CD4-positive, CD25-positive, alpha-beta regulatory T cell (primary cell): Measurements from ENCODE around the gene PCDHGA1. TPM values are rescaled to one million over a fixed set of nuclear protein-coding genes. Genes with fewer than 3 reads are reported as not detected.
A peak's percentile ranks its signal among the peaks of the same experiment; 100 is the strongest.
"Not testable (repeated sequence)": the region's sequence is repeated elsewhere in the genome, so short reads cannot be mapped to it uniquely, and the experiment has no call there.

Experiments
- ATAC-seq, 2 donors: fragments of 150-1000 bp; cut with Tn5 transposase; one replicate each; pipeline ENCODE4 v1.10.0; 2021; ENCODE audit warnings: low read depth in 2 of 2, moderate number of reproducible peaks in 2 of 2, moderate library complexity in 1 of 2
- DNase-seq, 3 donors: peaks; one replicate each; pipeline versions ENCODE4 v3.0.0 to v3.0.0-alpha.2; 2012 to 2022; ENCODE audit warnings: mixed read lengths in 1 of 3
- H3K27ac ChIP-seq: one replicate; pipeline ENCODE4 v1.7.0; 2013; ENCODE audit warnings: mild to moderate bottlenecking, low read length; ENCODE audit not compliant: insufficient read depth, poor library complexity, severe bottlenecking
- H3K27me3 ChIP-seq: one replicate; pipeline ENCODE4 v1.7.0; 2013; ENCODE audit warnings: low read length; ENCODE audit not compliant: control insufficient read depth, insufficient read depth
- H3K36me3 ChIP-seq: one replicate; pipeline ENCODE4 v1.7.0; 2013; ENCODE audit warnings: mild to moderate bottlenecking, low read length, moderate library complexity; ENCODE audit not compliant: control insufficient read depth, insufficient read depth
- H3K4me1 ChIP-seq: 2 replicates; pipeline ENCODE4 v1.7.0; 2013; ENCODE audit warnings: mild to moderate bottlenecking, low read length; ENCODE audit not compliant: insufficient read depth, control insufficient read depth, poor library complexity, severe bottlenecking
- H3K4me3 ChIP-seq: one replicate; pipeline ENCODE4 v1.7.0; 2013; ENCODE audit warnings: low read depth, mild to moderate bottlenecking, low read length, moderate library complexity
- H3K9me3 ChIP-seq, 2 experiments: 1 replicate in 1 of 2; 2 replicates in 1 of 2; pipeline ENCODE4 v1.7.0; 2013; ENCODE audit warnings: low read length in 2 of 2, mild to moderate bottlenecking in 1 of 2, moderate library complexity in 1 of 2; ENCODE audit not compliant: control insufficient read depth in 2 of 2
- H3K27ac Mint-ChIP-seq, 3 donors: one replicate each; pipeline ENCODE4 v1.8.0; 2020 to 2022; ENCODE audit warnings: mild to moderate bottlenecking in 3 of 3, mixed read lengths in 3 of 3, moderate library complexity in 2 of 3
- H3K27me3 Mint-ChIP-seq: one replicate; pipeline ENCODE4 v1.8.0; 2022; ENCODE audit warnings: mild to moderate bottlenecking, mixed read lengths
- H3K36me3 Mint-ChIP-seq: one replicate; pipeline ENCODE4 v1.8.0; 2020; ENCODE audit warnings: mixed read lengths
- H3K4me1 Mint-ChIP-seq, 4 donors: one replicate each; pipeline ENCODE4 v1.8.0; 2020 to 2022; ENCODE audit warnings: mixed read lengths in 4 of 4, mild to moderate bottlenecking in 1 of 4
- H3K4me3 Mint-ChIP-seq, 4 donors: one replicate each; pipeline ENCODE4 v1.8.0; 2020 to 2022; ENCODE audit warnings: mild to moderate bottlenecking in 4 of 4, mixed read lengths in 4 of 4, moderate library complexity in 3 of 4
- H3K9me3 Mint-ChIP-seq, 7 donors: one replicate each; pipeline ENCODE4 v1.8.0; 2020 to 2022; ENCODE audit warnings: mixed read lengths in 7 of 7, mild to moderate bottlenecking in 3 of 7, moderate library complexity in 2 of 7
- polyA plus RNA-seq, 4 donors: library from polyadenylated mRNA; unstranded; fragments of 300-500 nt; fragmentation: Illumina TruSeq; gene quantifications; one replicate each; pipeline ENCODE4 v1.2.3, GENCODE V29; 2021
- total RNA-seq: library from RNA; stranded (reverse); gene quantifications from one replicate; pipeline ENCODE4 v1.2.3, GENCODE V29; 2022

Gene PCDHGA1
- total and polyA plus RNA-seq, 5 donors from 2014 or later, result 0.06 to 0.10 TPM; not detected in 3

- H3K27ac Mint-ChIP-seq, result no peak overlapping the region
- H3K36me3 ChIP-seq, result no peaks in the 10 kb centered on the region
- peaks cover 83% of the 10 kb centered on the region for H3K27me3 Mint-ChIP-seq
- H3K9me3 ChIP-seq, result peaks cover 21 to 37% of the 10 kb centered on the region in 2 experiments
- peaks cover 0 to 21% (median 16%) of the 10 kb centered on the region in 4 donors for H3K4me1 Mint-ChIP-seq
- no peak overlapping the region for H3K27ac ChIP-seq
- peaks cover 52% of the 10 kb centered on the region for H3K27me3 ChIP-seq
- peaks cover 0 to 44% (median 13%) of the 10 kb centered on the region in 7 donors for H3K9me3 Mint-ChIP-seq
- no peak for ATAC-seq
- peaks cover 12% of the 10 kb centered on the region for H3K4me1 ChIP-seq
- H3K4me3 ChIP-seq, result no peak overlapping the region
- no peak for DNase-seq
- H3K36me3 Mint-ChIP-seq, result peaks cover 17% of the 10 kb centered on the region
- peak overlapping the region in 1 of 4 donors; percentile 35 for H3K4me3 Mint-ChIP-seq
These were observed 79.4 kb downstream of the PCDHGA1 start for GRCh38 chr5:141409598-141410306.

- H3K4me1 ChIP-seq, result peaks cover 12% of the 10 kb centered on the region
- peaks cover 80% of the 10 kb centered on the region for H3K27me3 Mint-ChIP-seq
- peaks cover 0 to 21% (median 16%) of the 10 kb centered on the region in 4 donors for H3K4me1 Mint-ChIP-seq
- ATAC-seq, result no peak
- no peak overlapping the region for H3K4me3 Mint-ChIP-seq
- no peak overlapping the region for H3K27ac ChIP-seq
- H3K4me3 ChIP-seq, result no peak overlapping the region
- no peak overlapping the region for H3K27ac Mint-ChIP-seq
- H3K36me3 Mint-ChIP-seq, result peaks cover 17% of the 10 kb centered on the region
- H3K27me3 ChIP-seq, result peaks cover 53% of the 10 kb centered on the region
- DNase-seq, result no peak
- H3K36me3 ChIP-seq, result no peaks in the 10 kb centered on the region
- H3K9me3 Mint-ChIP-seq, result peaks cover 0 to 44% (median 15%) of the 10 kb centered on the region in 7 donors
- H3K9me3 ChIP-seq, result peaks cover 17 to 44% of the 10 kb centered on the region in 2 experiments
These were observed 81.3 kb downstream of the PCDHGA1 start for GRCh38 chr5:141411575-141411974.

DNA sequence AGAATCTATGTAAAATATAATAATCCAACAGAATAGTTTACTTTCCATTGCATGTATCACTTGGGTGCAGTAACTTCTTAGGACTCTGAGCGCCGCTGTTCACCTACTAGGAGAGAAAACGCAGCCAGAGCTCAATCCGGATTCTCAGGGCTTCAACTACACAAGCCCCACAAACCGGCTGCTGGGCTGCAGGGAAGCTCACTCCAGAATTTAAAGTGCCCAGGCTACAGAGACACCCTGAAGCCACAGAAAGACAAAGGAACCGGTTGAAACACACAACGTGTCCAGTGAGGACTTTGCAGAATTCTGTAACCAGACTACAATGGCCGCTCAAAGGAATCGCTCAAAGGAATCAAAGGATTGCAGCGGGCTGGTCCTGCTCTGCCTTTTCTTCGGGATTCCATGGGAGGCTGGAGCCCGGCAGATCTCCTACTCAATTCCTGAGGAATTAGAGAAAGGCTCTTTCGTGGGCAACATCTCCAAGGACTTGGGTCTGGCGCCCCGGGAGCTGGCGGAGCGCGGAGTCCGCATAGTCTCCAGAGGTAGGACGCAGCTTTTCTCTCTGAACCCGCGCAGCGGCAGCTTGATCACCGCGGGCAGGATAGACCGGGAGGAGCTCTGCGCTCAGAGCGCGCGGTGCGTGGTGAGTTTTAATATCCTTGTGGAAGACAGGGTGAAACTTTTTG lies 82.7 kb downstream of the PCDHGA1 start, which contains the start of gene PCDHGA10:
PCDHGA10 (plus strand) TSS at position 134 of the 686 bp plus-strand sequence; CDS start at position 323, 189 bp downstream.
- peaks cover 18% of the 10 kb centered on the region for H3K4me1 ChIP-seq
- Mint-ChIP-seq H3K36me3 (peaks cover 15% of the 10 kb centered on the region), H3K4me1 (peaks cover 0 to 24% (median 17%) of the 10 kb centered on the region in 4 donors), H3K27ac (peak within 1 kb of the TSS in 1 of 3 donors; percentile 86), H3K9me3 (peaks cover 0 to 39% (median 15%) of the 10 kb centered on the region in 7 donors), H3K4me3 (peak within 1 kb of the TSS; percentile 85 to 93 (median 87)), H3K27me3 (peaks cover 79% of the 10 kb centered on the region)
- H3K36me3 ChIP-seq, result no peaks in the 10 kb centered on the region
- H3K27me3 ChIP-seq, result peaks cover 52% of the 10 kb centered on the region
- DNase-seq (peak in 2 of 3 donors; percentile 43 to 69), ATAC-seq (peak; percentile 64 to 68)
- H3K9me3 ChIP-seq, result peaks cover 12 to 36% of the 10 kb centered on the region in 2 experiments
- H3K4me3 ChIP-seq, result peak within 1 kb of the TSS; percentile 75
- H3K27ac ChIP-seq, result no peak within 1 kb of the TSS

- no peak for DNase-seq
- Mint-ChIP-seq H3K27ac (peak overlapping the region in 1 of 3 donors; percentile 80), H3K4me1 (peaks cover 0 to 26% (median 17%) of the 10 kb centered on the region in 4 donors), H3K9me3 (peaks cover 0 to 40% (median 20%) of the 10 kb centered on the region in 7 donors), H3K27me3 (peaks cover 76% of the 10 kb centered on the region), H3K4me3 (peak overlapping the region; percentile 85 to 93 (median 87)), H3K36me3 (peaks cover 19% of the 10 kb centered on the region)
- H3K9me3 ChIP-seq, result peaks cover 16 to 36% of the 10 kb centered on the region in 2 experiments
- H3K36me3 ChIP-seq, result no peaks in the 10 kb centered on the region
- peaks cover 57% of the 10 kb centered on the region for H3K27me3 ChIP-seq
- peak overlapping the region; percentile 75 for H3K4me3 ChIP-seq
- H3K27ac ChIP-seq, result no peak overlapping the region
- ATAC-seq, result no peak
- peaks cover 18% of the 10 kb centered on the region for H3K4me1 ChIP-seq
These were observed 83.3 kb downstream of the PCDHGA1 start for GRCh38 chr5:141413540-141414069.

DNA sequence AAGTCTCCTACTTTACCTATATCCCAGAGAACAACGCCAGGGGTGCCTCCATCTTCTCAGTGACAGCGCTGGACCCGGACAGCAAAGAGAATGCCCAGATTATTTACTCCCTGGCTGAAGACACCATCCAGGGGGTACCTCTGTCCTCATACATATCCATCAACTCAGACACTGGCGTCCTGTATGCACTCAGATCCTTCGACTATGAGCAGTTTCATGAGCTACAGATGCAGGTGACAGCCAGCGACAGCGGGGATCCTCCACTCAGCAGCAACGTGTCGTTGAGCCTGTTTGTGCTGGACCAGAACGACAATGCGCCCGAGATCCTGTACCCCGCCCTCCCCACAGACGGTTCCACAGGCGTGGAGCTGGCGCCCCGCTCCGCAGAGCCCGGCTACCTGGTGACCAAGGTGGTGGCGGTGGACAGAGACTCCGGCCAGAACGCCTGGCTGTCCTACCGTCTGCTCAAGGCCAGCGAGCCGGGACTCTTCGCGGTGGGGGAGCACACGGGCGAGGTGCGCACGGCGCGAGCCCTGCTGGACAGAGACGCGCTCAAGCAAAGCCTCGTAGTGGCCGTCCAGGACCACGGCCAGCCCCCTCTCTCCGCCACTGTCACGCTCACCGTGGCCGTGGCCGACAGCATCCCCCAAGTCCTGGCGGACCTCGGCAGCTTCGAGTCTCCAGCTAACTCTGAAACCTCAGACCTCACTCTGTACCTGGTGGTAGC lies 84.4 kb downstream of the PCDHGA1 start:
- not testable (repeated sequence) for DNase-seq, H3K27ac Mint-ChIP-seq, H3K27ac ChIP-seq, H3K36me3 ChIP-seq, ATAC-seq, H3K4me3 ChIP-seq
- H3K9me3 Mint-ChIP-seq, result peaks cover 0 to 37% (median 17%) of the 10 kb centered on the region in 7 donors
- peak overlapping the region; percentile 51 to 87 (median 62) for H3K4me3 Mint-ChIP-seq
- H3K36me3 Mint-ChIP-seq, result peaks cover 18% of the 10 kb centered on the region
- peaks cover 73% of the 10 kb centered on the region for H3K27me3 Mint-ChIP-seq
- peaks cover 0 to 26% (median 16%) of the 10 kb centered on the region in 4 donors for H3K4me1 Mint-ChIP-seq
- peaks cover 18% of the 10 kb centered on the region for H3K4me1 ChIP-seq
- peaks cover 14 to 36% of the 10 kb centered on the region in 2 experiments for H3K9me3 ChIP-seq
- peaks cover 56% of the 10 kb centered on the region for H3K27me3 ChIP-seq

DNA sequence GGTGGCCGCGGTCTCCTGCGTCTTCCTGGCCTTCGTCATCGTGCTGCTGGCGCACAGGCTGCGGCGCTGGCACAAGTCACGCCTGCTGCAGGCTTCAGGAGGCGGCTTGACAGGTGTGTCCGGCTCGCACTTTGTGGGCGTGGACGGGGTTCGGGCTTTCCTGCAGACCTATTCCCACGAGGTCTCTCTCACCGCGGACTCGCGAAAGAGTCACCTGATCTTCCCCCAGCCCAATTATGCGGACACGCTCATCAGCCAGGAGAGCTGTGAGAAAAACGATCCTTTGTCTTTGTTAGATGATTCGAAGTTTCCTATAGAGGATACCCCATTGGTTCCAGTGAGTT lies 84.9 kb downstream of the PCDHGA1 start:
- Histone ChIP-seq H3K4me1 (peaks cover 18% of the 10 kb centered on the region), H3K9me3 (peaks cover 18 to 41% of the 10 kb centered on the region in 2 experiments), H3K27me3 (peaks cover 58% of the 10 kb centered on the region)
- Mint-ChIP-seq H3K4me1 (peaks cover 0 to 26% (median 16%) of the 10 kb centered on the region in 4 donors), H3K27me3 (peaks cover 73% of the 10 kb centered on the region), H3K4me3 (peak overlapping the region in 2 of 4 donors; percentile 4 to 42), H3K36me3 (peaks cover 20% of the 10 kb centered on the region), H3K9me3 (peaks cover 0 to 39% (median 18%) of the 10 kb centered on the region in 7 donors)
- not testable (repeated sequence) for H3K36me3 ChIP-seq, H3K27ac ChIP-seq, ATAC-seq, H3K4me3 ChIP-seq, H3K27ac Mint-ChIP-seq, DNase-seq
